Astrocyte of the cerebellum (primary cell): ENCODE results near the gene OSBPL2.

Experiments used
- DNase-seq: peaks from one replicate; pipeline ENCODE4 v3.0.0-alpha.2; 2011; ENCODE audit warnings: low read depth
- H3K4me3 ChIP-seq: 2 replicates; pipeline ENCODE4 v1.5.1; 2011; ENCODE audit warnings: mild to moderate bottlenecking, low read depth, low read length, moderate library complexity
- in situ Hi-C: cut with HindIII; loops from 2 replicates; pipeline ENCODE4 v1.10.0; 2017; ENCODE audit warnings: low sequenced_read_pairs
- TF ChIP-seq, protein P1 (sequence below): IDR thresholded peaks from 2 replicates; pipeline ENCODE4 v1.5.1; 2012; ENCODE audit warnings: low read length, low read depth, moderate library complexity, mild to moderate bottlenecking; ENCODE audit errors: missing control alignments

OSBPL2 gene

GRCh38 chr20:62230696-62231095 lies 7.6 kb upstream of the OSBPL2 start:
- H3K4me3 ChIP-seq, result no peak overlapping the region
- DNase-seq, result no peak
- in situ Hi-C loops, result no loop called here
- TF ChIP-seq, protein P1, sequence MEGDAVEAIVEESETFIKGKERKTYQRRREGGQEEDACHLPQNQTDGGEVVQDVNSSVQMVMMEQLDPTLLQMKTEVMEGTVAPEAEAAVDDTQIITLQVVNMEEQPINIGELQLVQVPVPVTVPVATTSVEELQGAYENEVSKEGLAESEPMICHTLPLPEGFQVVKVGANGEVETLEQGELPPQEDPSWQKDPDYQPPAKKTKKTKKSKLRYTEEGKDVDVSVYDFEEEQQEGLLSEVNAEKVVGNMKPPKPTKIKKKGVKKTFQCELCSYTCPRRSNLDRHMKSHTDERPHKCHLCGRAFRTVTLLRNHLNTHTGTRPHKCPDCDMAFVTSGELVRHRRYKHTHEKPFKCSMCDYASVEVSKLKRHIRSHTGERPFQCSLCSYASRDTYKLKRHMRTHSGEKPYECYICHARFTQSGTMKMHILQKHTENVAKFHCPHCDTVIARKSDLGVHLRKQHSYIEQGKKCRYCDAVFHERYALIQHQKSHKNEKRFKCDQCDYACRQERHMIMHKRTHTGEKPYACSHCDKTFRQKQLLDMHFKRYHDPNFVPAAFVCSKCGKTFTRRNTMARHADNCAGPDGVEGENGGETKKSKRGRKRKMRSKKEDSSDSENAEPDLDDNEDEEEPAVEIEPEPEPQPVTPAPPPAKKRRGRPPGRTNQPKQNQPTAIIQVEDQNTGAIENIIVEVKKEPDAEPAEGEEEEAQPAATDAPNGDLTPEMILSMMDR, result no peak

DNA sequence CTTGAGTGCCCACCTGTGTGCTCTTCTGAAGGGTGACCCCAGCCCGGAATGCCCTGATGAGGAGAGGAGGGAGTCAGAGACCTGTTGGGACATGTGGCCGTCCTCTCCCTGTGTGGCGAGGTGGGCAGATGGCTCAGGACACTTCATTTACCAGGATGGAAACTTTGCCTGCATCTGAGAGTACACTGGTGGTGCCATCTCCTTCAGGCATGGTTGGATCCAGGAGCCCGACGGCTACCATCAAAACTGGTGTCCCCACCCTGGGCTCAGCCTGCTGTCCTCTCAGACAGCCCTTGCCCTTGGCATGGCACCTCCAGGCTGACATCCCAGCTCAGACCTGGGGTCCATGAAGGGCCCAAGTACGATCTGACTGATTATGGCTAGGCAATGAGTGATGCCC lies 7.0 kb upstream of the OSBPL2 start:
- in situ Hi-C loops, result no loop called here
- DNase-seq, result no peak
- no peak overlapping the region for H3K4me3 ChIP-seq
- TF ChIP-seq, protein P1, result no peak

DNA sequence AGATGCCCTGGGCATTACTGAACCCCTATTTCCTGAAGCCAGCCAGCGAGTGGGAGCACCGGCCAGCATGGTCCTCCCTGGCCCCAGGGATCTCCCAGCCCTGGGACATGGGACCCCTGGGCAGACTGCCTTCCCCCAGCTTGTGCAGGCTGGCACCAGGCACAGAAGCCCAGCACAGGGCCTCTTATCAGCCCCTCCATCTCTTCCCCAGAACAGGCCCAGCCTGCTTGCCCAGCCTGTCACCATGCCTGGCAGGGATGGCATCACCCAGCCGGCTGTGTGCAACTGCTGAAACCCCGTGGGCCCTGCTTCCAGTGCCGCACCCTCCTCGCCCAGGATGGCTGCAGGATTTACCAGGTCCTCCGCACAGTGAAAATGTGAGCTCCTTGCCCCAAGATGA lies 6.1 kb upstream of the OSBPL2 start:
- in situ Hi-C loops, result no loop called here
- no peak for DNase-seq
- TF ChIP-seq, protein P1, result no peak
- no peak overlapping the region for H3K4me3 ChIP-seq

GRCh38 chr20:62232770-62233645 lies 5.3 kb upstream of the OSBPL2 start:
- in situ Hi-C loops, result no loop called here
- no peak overlapping the region for H3K4me3 ChIP-seq
- DNase-seq, result no peak
- TF ChIP-seq, protein P1, result no peak

GRCh38 chr20:62233684-62234083 lies 4.6 kb upstream of the OSBPL2 start:
- no peak overlapping the region for H3K4me3 ChIP-seq
- no peak for DNase-seq
- TF ChIP-seq, protein P1, result no peak
- in situ Hi-C loops, result no loop called here

DNA sequence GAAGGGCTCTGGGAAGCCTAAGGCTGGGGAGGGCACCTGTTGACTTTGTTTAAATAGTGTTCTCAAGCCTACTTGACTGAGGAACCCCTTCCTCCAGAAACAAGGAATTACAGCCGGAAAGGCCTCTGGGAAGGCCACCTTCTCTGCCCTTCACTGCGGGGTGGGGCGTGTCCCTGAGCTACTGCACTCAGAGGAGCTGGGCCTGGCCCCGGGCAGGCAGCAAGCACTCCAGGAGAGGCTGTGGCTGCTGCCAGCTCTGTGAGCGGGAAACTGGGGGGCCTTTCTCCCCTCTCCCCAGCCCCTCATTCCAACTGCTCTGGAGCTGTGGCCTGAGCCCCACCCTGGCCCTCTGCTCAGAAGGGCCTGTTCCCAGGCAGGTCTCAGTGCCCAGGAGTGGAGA lies 4.0 kb upstream of the OSBPL2 start:
- H3K4me3 ChIP-seq, result no peak overlapping the region
- TF ChIP-seq, protein P1, result no peak
- in situ Hi-C loops, result no loop called here
- no peak for DNase-seq
